Fibroblast of pulmonary artery (primary cell): ENCODE results near the gene RCN1.

Experiments
- DNase-seq: peaks from one replicate; pipeline ENCODE4 v3.0.0-alpha.2; 2010; ENCODE audit warnings: low read depth
- H3K4me3 ChIP-seq: replicated peaks from 2 replicates; pipeline ENCODE4 v1.5.1; 2011; ENCODE audit warnings: low read depth, mild to moderate bottlenecking, control low read depth, low read length, moderate library complexity
- CTCF ChIP-seq: IDR thresholded peaks from 2 replicates; pipeline ENCODE4 v1.5.1; 2011; ENCODE audit warnings: mild to moderate bottlenecking, control low read depth, low read length, inconsistent platforms; ENCODE audit errors: missing control alignments

The RCN1 gene

GRCh38 chr11:32088117-32088941 is 2.5 kb upstream of the RCN1 start:
- TF ChIP-seq CTCF, result no peak
- H3K4me3 ChIP-seq, result peak overlapping the region; percentile 36
- DNase-seq, result peak; percentile 96

- H3K4me3 ChIP-seq, result peak overlapping the region; percentile 83
- DNase-seq, result no peak
- no peak for TF ChIP-seq CTCF
These were observed 1.8 kb downstream of the RCN1 start for GRCh38 chr11:32092581-32093170.

GRCh38 chr11:32094923-32095322 is 4.0 kb downstream of the RCN1 start:
- peak; percentile 49 for DNase-seq
- no peak overlapping the region for H3K4me3 ChIP-seq
- TF ChIP-seq CTCF, result no peak

- no peak for TF ChIP-seq CTCF
- H3K4me3 ChIP-seq, result no peak overlapping the region
- DNase-seq, result no peak
These were observed 7.4 kb downstream of the RCN1 start for GRCh38 chr11:32098142-32098903.

- H3K4me3 ChIP-seq, result no peak overlapping the region
- no peak for TF ChIP-seq CTCF
- no peak for DNase-seq
These were observed 8.6 kb downstream of the RCN1 start for GRCh38 chr11:32099516-32099915.

- H3K4me3 ChIP-seq, result no peak overlapping the region
- DNase-seq, result no peak
- TF ChIP-seq CTCF, result no peak
These were observed 9.6 kb downstream of the RCN1 start for GRCh38 chr11:32100495-32100894.
